ENCODE data around the gene GLIPR1.

- TF ChIP-seq, protein P1, sequence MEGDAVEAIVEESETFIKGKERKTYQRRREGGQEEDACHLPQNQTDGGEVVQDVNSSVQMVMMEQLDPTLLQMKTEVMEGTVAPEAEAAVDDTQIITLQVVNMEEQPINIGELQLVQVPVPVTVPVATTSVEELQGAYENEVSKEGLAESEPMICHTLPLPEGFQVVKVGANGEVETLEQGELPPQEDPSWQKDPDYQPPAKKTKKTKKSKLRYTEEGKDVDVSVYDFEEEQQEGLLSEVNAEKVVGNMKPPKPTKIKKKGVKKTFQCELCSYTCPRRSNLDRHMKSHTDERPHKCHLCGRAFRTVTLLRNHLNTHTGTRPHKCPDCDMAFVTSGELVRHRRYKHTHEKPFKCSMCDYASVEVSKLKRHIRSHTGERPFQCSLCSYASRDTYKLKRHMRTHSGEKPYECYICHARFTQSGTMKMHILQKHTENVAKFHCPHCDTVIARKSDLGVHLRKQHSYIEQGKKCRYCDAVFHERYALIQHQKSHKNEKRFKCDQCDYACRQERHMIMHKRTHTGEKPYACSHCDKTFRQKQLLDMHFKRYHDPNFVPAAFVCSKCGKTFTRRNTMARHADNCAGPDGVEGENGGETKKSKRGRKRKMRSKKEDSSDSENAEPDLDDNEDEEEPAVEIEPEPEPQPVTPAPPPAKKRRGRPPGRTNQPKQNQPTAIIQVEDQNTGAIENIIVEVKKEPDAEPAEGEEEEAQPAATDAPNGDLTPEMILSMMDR (IDR thresholded peaks at IDR 0.05) = no peak
- TF ChIP-seq POLR2AphosphoS5 (IDR thresholded peaks at IDR 0.05) (no peak), POLR2A (IDR thresholded peaks at IDR 0.05) (no peak)
Observed at GRCh38 chr12:75481013-75481705, 604 bp downstream of the GLIPR1 start.
